UCSD-AML1 (cell line): ENCODE results near the gene GNAZ.

Experiments used
- DNase-seq: peaks from one replicate; lab custom pipeline; 2025; ENCODE audit not compliant: unreplicated experiment; lab: John Stamatoyannopoulos, UW

GNAZ gene

DNA sequence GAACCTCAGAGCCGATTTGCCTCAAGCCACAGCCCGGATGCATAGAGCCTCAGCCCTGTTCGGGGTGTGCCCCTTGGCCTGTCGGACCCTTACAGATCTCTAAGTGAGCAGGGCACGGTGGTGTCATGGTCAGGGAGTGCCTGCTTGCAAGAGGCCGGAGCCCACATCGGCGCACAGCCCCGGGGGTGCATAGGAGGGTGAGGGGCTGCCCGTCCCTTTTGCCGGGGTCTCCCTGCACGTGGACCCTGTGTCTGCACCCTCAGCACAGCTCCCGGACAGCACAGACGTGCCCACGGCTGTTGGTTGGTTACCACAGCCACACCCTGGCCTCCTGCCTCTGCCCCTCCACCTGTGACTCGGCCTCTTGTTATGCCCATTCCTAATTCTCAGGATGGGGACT, 81.5 kb downstream of the GNAZ start:
- DNase-seq, result no peak

DNA sequence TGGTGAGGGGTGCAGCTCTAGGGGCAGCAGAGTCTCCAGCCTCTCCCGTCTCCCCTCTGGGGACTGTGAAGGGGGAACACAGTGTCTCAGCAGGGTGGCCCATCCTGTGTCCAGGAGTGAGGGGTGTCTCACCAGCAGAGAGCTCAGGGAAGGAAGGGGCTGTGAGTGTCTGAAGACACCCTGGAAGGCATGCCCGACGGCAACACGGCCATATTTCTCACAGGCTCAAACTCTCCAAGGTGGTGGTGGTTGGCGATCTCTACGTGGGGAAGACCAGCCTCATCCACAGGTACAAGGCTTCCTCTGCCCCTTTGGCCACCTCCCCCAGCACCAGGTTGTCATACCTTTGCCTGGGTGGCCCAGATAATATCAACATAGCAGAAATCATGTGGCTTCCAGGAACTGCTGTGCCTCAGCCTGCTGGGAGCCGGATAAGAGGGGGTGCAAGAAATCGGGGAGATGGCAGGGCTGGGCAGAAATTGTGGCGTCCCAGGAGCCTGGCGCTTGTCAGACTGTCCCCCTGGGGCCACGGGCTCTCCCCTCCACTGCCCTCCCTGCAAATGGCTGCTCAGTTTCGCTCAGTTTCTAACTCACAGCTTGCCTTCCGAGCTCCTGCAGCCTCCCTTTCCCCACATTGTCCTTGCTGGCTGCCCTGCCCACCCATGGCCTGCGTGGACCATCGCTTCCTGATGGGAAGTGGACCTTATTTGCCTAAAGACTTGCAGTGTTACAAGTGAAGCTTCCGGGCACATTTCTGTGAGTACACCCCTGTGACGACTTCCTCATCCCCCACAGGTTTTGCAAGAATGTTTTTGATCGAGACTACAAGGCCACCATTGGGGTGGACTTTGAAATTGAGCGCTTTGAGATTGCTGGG, 82.2 kb downstream of the GNAZ start:
- peak; percentile 51 for DNase-seq

DNA sequence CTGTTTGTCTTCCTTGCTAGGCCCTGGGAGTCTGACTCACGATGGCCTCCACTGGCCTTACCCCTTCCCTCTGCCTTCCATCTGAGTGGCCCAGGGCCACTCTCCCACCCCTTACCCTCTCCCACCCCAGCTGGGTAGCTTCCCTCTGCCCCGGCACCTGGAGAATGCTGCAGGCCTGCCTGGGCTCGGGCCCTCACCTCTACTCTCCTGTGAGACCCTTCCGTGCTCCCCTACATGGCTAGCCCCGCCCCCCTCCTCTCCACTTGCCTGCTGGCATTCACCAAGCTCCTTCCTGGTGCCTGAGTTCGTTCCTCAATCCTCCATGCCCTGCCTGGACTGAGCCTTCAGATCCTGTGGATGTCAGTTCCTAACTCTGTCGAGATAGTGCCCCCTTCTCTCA, 83.7 kb downstream of the GNAZ start:
- DNase-seq, result no peak

DNA sequence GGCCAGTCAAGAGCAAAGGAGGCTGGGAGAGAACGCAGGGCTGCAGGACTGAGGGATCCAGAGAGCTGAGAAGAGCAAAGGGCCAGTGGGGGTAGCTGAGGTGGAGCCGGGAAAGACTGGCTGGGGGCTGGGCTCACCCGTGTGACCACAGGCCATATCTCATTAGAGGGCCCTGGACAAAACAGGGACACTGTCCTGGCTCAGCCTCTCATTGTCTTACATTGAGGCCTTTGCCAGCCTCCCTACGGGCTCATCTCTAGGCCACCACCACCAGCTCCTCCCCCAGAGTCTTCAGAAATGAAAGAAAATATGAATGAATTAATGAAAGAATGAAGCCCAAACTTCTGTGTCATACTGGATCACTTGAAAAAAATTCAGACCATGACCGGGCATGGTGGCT, 84.1 kb downstream of the GNAZ start:
- DNase-seq, result no peak

DNA sequence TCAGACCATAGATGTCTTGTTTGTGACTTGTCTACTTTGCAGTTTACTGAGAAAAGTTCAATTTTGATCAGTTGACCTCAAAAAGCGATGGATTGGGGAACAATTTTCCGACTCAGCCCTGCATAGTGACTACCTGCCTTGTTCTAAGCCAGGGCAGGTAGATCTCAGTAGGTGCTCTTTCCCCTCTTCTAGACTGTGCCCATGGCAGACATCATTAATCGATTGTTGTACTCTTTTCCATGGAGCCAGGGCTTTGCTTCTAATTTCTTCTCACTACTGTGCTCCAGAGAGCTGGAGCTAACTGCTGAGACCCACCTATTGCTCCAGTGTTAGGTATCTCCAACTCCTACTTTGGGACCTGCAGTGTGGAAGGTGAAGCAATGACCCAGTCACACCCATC, 84.8 kb downstream of the GNAZ start:
- no peak for DNase-seq

DNA sequence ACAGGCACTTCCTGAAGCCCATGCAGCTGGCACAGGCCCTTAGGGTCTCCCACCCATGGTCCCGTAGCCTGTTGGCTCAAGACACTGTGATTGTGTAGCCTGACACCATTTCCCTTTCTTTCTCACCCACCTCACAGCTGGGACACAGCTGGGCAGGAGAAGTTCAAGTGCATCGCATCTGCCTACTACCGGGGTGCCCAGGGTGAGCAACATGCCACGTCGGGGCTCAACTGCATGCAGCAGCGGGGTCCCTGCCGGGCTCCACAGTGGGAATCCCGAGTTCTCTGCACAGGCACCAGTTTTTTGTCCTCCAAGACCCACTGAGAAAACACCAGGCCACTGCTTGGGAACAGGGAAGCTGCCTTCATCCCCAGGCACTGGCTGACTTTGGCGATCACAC, 85.5 kb downstream of the GNAZ start:
- no peak for DNase-seq

DNA sequence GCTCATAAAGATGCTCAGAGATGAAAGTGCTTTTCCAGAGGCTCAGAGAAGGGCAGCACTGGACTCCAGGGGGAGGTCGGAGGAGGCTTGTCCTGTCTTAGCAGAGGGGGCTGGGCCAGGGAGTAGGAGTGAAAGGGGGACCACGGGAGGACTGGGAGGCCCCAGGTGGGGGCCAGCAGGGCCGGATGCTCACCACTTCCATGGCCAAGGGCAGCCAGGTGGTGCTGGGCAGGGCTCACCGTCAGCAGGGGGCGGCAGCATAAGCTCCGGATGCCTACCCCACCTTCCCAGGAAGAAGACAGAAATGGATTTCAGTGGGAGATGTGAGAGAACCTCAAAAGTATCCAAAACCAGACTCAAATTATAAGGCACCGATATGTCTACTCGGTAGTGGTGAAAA, 86.0 kb downstream of the GNAZ start:
- no peak for DNase-seq

DNA sequence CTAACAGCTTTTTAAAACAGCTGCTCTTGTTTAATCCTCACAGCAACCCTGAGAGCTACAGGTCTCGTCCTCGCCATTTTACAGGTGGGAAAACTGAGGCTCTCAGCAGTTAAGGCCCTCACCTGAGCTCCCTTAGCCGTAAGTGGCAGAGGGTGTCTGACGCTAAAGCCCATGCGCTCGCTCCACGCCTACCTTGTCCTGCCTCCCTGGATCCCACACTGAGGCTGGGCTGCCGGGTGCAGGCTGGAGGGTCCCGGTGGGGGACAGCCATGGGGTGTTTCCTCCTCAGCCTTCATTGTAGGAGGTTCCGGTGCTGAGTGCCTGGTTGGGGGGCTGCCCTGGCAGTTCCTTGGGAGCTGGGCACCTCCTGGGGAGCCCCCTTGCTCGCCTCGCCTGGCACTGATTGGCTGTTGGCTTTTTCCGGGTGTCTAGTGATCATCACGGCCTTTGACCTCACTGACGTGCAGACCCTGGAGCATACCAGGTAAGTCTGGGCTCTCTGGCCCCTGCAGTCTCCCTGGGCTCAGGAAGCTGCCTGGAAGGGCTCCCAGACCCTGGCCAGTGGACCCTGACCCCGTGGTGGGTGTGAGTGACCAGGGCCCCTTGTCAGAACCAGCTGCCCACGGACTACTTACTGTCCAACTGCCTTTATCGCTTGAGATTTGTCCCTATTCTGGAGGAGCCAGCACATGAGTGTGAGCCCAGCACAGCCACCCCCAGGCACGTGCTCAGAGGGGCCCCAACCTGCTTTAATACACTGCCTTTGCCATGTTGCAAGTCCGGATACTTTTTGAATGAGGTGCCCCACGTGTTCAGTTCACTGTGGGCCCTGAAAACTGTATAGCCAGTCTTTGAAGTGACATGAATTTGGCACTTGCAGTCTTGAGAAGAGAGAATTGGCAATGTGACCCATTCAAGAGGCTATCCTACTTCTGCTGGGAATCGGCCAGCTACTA, 87.5 kb downstream of the GNAZ start:
- no peak for DNase-seq

DNA sequence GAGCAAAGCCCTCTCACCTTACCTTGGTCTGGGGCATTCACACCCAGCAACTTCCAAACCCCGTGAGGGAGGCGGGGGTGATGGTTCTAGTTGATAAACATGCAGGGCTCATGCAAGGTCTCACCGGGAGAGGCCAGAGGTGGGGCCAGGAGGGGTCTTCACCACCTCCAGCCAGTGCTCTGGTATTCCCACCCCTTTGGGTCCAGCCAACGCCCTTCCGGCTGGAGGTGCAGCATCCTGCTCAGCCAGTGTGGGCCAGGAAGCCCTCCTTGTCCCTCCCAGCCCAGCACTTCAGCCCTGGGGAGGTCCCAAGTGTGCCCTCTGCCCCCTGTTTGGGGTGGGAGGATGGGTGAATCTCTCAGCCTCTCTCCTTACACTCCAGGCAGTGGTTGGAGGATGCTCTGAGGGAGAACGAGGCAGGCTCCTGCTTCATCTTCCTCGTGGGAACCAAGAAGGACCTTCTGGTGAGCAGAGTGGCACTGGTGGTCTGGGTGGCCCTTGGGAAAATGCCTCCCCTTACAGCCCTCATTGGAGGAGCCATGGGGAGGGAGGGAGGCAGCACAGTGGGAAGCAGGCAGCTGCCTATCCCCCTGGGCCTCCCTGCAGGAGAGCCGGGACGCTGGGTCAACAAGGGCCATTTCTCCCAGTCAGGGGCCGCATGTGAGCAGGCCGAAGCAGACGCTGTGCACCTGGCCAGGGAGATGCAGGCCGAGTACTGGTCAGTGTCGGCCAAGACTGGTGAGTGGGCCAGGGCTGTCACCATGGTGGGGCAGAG, 88.4 kb downstream of the GNAZ start:
- DNase-seq, result no peak

DNA sequence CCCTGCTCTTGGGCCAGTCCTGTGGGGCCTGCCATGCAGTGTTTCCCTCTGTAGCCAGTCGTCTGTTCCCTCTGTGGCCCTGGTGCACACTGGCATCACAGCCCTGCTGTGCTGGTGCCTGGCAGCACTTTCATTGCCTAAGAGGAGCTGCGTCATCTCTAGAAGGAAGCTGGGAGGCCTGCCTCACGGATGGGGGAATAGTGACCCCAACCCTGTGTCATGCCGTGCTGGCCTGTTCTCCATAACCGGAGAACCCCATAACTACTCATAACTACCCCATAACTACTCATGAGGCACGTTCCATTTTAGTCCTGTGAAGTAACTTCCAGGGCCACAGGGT, 88.9 kb downstream of the GNAZ start:
- DNase-seq, result no peak

DNA sequence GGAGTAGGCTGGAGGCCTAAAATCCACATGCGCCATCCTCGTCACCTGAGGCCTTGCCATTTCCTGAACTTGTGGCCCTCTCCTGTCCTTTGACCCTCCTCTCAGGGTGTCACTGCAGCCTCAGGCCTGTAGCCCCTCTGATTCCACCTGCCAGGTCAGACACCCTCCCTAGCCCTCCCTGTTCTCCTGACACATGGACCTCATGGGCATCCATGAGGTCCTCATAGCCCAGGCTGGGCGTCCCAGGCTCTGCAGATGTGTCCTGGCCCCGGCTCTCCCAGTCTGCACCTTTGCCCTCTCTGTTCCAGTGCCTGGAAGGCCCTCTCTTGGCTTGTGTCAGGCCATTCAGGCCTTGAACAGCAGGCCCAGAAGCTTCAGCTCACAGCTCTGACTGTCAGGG, 90.7 kb downstream of the GNAZ start:
- DNase-seq, result no peak

DNA sequence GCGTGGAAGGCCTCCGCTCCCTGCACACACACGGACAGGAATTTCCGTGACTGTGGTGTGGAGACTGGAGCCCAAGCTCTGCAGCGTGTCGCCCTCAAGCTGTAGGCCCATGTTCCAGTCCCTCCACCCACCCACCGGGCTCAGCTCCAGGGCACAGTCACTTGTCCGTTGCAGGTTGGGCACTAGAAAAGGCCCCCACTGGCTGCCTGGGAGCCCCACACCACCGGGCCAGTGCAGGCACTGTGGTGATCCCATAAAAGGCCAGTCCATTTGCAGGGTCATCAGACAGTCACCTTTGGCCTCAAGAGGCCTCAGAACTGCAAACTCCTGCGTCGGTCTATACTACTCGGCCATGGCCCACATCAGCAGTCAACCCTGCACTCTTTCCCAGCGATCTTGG, 91.3 kb downstream of the GNAZ start:
- DNase-seq, result no peak

DNA sequence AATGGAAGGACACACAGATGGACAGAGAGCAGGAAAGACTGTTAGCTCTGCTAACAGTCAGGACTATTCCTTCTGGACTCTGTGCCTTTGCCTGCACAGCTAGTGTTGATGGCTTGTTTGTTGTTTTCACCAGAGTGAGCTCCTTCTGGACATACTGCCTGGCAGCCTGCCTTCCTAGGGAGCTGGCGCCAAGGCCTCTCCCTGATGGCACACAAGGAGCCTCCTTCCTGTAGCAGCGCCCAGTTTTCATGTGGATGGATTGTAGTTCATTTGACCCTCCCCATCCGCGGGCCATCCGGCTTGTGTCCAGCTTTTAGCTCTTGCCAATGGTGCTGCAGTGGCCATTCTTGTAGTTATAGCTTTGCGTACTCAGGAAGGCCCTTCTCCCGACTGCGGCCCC, 93.3 kb downstream of the GNAZ start:
- DNase-seq, result no peak

DNA sequence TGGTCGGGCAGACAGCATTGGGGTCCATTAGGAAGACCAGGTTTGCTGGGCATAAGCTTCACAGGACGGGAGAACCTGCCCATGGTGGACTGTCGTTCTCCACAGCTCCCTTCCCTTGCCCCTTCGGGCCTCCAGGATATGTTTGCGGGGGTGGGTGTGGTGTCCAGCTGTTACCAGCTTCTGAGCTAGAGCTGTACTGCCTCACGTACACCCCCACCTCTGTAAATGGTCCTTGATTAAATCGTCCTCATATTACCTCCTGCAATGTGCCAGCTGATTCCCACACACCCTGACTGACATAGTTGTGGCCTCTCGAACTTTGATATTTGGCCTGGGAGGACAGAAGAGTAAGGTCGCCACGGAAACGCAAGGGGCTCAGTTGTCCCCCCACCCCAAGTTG, 93.8 kb downstream of the GNAZ start:
- no peak for DNase-seq

DNA sequence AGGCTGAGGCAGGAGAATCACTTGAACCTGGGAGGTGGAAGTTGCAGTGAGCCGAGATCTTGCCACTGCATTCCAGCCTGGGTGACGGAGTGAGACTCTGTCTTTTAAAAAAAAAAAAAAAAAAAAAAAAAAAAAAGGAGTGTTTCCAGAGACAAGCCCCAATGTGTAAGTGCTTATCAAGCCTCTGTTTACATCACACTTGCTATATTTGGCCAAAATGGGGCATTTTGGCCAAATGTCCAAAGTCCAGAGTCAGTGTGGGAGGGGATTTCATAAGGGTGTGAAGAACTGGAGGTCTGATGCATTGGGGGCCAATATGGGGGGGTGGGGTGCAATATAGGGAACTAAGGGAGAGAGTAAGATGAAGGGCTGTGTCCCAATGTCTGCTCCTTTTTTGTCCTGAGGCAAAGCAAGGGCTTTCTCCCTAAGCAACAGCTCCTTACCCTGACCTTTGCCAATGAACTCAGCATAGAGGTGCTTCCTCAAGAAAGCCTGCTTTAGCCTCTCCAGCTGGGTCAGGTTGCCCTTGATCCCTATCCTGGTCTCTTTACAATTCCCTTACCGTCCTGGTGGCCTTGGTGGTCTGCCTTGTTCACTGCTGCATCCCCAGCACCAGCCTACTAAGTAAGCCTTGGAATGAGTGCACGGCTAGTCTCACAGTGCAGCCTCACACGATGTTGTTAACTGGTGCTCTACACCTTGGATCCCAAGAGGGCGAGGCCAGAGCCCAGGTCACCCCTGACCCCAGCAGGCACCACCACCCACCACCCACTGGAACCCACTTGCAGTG, 95.9 kb downstream of the GNAZ start:
- DNase-seq, result no peak

DNA sequence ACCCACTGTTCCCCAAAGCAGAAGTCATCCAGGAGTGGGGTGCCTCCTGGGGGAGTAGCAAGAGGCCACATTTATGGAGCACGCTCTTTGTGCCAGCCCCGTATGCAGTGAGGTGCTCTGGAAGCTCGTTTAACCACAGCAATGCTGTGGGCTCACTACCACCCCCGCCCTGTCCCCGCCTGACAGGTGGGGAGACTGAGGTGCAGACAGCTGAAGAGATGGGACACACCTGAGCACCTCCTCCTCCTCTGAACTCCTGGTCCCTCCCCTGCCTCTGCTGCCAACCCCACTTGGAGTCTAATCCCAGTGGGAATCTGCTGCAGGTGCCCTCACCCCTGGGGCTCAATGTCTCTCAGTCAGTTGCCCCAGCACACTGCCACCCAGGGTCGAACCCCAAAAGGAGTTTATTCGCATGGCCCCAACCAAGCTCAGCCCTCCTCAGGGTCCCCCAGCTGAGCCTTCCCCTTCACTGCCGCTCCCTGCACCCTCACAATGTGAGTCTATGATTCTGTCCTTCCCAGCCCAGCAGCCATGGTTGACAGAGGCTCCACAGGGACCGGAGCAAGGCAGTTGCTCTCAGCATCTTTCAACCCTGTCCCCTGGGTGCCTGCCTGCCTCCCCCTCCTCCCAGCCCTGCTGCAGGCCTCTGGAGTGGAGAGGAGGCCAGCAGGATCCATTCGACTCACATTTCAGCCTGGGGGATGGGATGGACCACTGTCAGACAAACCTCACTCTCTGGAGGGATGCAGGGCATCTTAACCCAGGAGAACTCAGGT, 96.7 kb downstream of the GNAZ start:
- no peak for DNase-seq

DNA sequence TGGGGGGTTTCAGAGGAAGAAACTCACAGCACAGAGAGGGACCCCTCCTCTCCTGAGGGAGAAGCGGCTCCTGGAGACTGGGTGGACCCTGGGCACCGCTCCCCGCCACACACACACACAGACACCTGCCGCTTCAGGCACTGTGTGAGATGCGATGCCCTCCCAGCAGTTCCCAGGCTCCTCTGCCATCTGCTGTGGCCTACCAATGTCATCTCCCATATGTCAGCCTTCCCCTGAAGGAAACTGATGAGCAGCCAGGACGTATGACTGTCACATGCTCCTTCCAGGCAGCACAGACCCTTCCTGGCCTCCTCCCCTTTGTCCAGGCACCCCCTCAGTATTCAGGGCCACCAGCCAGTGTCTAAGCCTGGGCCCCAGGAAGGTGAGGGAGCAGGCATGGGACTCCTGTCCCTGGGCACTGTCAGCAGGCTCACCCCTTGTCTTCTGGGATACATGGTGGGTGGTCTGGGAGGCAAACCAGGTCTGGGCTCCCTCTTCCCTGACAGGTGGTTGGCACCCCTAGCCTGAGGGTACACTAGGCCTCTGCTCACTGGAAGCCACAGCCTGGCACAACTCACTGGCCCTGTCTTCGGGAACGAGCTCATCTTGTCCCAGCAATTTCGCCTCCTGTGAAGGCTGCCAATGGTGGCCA, 98.2 kb downstream of the GNAZ start:
- DNase-seq, result no peak

DNA sequence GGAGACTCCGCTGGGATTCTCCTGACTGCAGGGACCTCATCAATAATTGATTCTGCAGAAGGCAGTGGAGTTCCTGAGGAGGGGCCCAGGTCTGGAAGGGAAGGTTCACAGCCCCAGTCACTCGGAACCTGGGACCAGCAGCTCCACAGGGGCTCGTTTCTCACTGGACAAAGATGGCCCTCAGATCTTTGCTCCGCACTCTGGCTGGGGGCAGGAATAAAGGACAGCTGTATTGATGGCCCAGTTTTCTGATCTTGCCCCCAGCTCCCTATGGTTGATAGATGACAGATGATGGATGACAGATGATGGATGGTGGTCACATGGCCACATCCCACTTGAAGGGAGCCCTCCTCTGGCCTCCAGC, 98.7 kb downstream of the GNAZ start:
- no peak for DNase-seq
